Esophagus squamous epithelium (tissue), 4 donors: ENCODE measurements around the gene PNCK.

Experiments
- POLR2A ChIP-seq, 4 donors: fragments of 450-650 bp; IDR thresholded peaks; one replicate each; pipeline ENCODE4 v1.6.1; 2017; ENCODE audit warnings: antibody characterized with exemption in 4 of 4, mild to moderate bottlenecking in 4 of 4, moderate library complexity in 3 of 4
- TF ChIP-seq, protein P1 (sequence below), 6 experiments: fragments of 450-650 bp in 4 of 6; fragments of 200-600 bp in 2 of 6; sonication (generic) in 2 of 6; IDR thresholded peaks; one replicate each; pipeline ENCODE4 v1.5.1; 2016 to 2019; ENCODE audit warnings: antibody characterized with exemption in 6 of 6, mild to moderate bottlenecking in 4 of 6, moderate library complexity in 4 of 6

DNA sequence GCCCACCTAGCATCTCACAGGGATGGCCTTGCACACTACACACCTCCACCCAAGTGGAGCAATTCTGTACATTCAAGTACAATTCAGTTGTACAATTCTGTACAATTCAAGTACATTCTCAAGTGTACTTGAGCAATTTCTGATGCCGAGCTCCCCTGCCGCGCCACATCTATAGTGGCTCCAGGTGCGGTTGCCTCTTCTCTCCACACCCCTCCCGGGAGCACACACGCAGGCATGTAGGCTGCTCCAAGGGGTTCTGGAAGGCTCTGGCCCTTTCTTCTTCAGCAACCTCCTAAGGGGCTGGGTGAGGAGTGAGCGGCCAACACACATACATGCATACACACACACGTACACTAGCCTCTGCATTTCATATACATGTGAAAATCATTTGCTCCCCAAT lies 45.5 kb downstream of the PNCK start:
- TF ChIP-seq, protein P1, sequence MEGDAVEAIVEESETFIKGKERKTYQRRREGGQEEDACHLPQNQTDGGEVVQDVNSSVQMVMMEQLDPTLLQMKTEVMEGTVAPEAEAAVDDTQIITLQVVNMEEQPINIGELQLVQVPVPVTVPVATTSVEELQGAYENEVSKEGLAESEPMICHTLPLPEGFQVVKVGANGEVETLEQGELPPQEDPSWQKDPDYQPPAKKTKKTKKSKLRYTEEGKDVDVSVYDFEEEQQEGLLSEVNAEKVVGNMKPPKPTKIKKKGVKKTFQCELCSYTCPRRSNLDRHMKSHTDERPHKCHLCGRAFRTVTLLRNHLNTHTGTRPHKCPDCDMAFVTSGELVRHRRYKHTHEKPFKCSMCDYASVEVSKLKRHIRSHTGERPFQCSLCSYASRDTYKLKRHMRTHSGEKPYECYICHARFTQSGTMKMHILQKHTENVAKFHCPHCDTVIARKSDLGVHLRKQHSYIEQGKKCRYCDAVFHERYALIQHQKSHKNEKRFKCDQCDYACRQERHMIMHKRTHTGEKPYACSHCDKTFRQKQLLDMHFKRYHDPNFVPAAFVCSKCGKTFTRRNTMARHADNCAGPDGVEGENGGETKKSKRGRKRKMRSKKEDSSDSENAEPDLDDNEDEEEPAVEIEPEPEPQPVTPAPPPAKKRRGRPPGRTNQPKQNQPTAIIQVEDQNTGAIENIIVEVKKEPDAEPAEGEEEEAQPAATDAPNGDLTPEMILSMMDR (IDR thresholded peaks at IDR 0.05): no peak
- no peak for TF ChIP-seq POLR2A (IDR thresholded peaks at IDR 0.05)
